SK-N-SH treated with all-trans-retinoic acid at 6 μM for 48 hours (cell line): Measurements from ENCODE around the gene SLC25A47.
"Not testable (repeated sequence)": the region's sequence is repeated elsewhere in the genome, so short reads cannot be mapped to it uniquely, and the experiment has no call there.

ENCODE experiments used
- ATAC-seq: fragments of 200-7000 bp; cut with Tn5 transposase; 3 replicates; pipeline ENCODE4 v1.9.1; 2020; ENCODE audit warnings: mild to moderate bottlenecking, moderate library complexity
- ARNTL ChIP-seq: fragments of 450-650 bp; formaldehyde crosslinking; IDR thresholded peaks from 2 replicates; pipeline ENCODE4 v1.5.0; 2020; ENCODE audit warnings: low read depth, mild to moderate bottlenecking, moderate library complexity, borderline replicate concordance
- BACH2 ChIP-seq: fragments of 250-450 bp; sonication (Bioruptor Pico); IDR thresholded peaks from 2 replicates; pipeline ENCODE4 v1.9.0; 2021; ENCODE audit warnings: mild to moderate bottlenecking, borderline replicate concordance
- CREB5 ChIP-seq: fragments of 250-450 bp; sonication (Bioruptor Pico); IDR thresholded peaks from 2 replicates; pipeline ENCODE4 v1.5.1; 2020; ENCODE audit warnings: low read depth, mild to moderate bottlenecking, moderate library complexity
- CSDC2 ChIP-seq: fragments of 250-450 bp; sonication (Bioruptor Pico); IDR thresholded peaks from 2 replicates; pipeline ENCODE4 v1.5.0; 2020; ENCODE audit warnings: mild to moderate bottlenecking, moderate library complexity
- CSRNP3 ChIP-seq: fragments of 250-450 bp; sonication (Bioruptor Pico); IDR thresholded peaks from 2 replicates; pipeline ENCODE4 v1.5.1; 2021; ENCODE audit warnings: mild to moderate bottlenecking, moderate library complexity
- ESRRG ChIP-seq: fragments of 250-450 bp; sonication (Bioruptor Pico); IDR thresholded peaks from 2 replicates; pipeline ENCODE4 v1.6.1; 2021; ENCODE audit warnings: mild to moderate bottlenecking
- GLIS3 ChIP-seq: fragments of 250-450 bp; sonication (Bioruptor Pico); IDR thresholded peaks from 2 replicates; pipeline ENCODE4 v1.5.0; 2020; ENCODE audit warnings: mild to moderate bottlenecking, moderate library complexity
- ISL1 ChIP-seq: fragments of 250-450 bp; sonication (Bioruptor Pico); IDR thresholded peaks from 2 replicates; pipeline ENCODE4 v2.1.2; 2022; ENCODE audit warnings: mild to moderate bottlenecking, moderate library complexity
- PATZ1 ChIP-seq: fragments of 250-450 bp; sonication (Bioruptor Pico); IDR thresholded peaks from 2 replicates; pipeline ENCODE4 v1.8.0; 2020; ENCODE audit warnings: mild to moderate bottlenecking, moderate library complexity, borderline replicate concordance
- RARB ChIP-seq: fragments of 250-450 bp; sonication (Bioruptor Pico); IDR thresholded peaks from 2 replicates; pipeline ENCODE4 v1.8.0; 2021; ENCODE audit warnings: mild to moderate bottlenecking, moderate library complexity
- SNAI2 ChIP-seq: fragments of 250-450 bp; sonication (Bioruptor Pico); IDR thresholded peaks from 2 replicates; pipeline ENCODE4 v1.5.0; 2020; ENCODE audit warnings: mild to moderate bottlenecking, moderate library complexity
- TCF4 ChIP-seq: fragments of 250-450 bp; sonication (Bioruptor Pico); IDR thresholded peaks from 2 replicates; pipeline ENCODE4 v1.8.0; 2021; ENCODE audit warnings: mild to moderate bottlenecking, moderate library complexity, borderline replicate concordance
- TSHZ2 ChIP-seq: fragments of 250-450 bp; sonication (Bioruptor Pico); IDR thresholded peaks from 2 replicates; pipeline ENCODE4 v1.5.0; 2020; ENCODE audit warnings: mild to moderate bottlenecking, moderate library complexity
- ZC3H10 ChIP-seq: fragments of 250-450 bp; sonication (Bioruptor Pico); IDR thresholded peaks from 2 replicates; pipeline ENCODE4 v1.5.1; 2021; ENCODE audit warnings: mild to moderate bottlenecking, moderate library complexity
- ZFP3 ChIP-seq: fragments of 250-450 bp; sonication (Bioruptor Pico); IDR thresholded peaks from 2 replicates; pipeline ENCODE4 v1.5.0; 2020; ENCODE audit warnings: mild to moderate bottlenecking, moderate library complexity
- ZFP30 ChIP-seq: fragments of 450-650 bp; formaldehyde crosslinking; IDR thresholded peaks from 2 replicates; pipeline ENCODE4 v1.5.0; 2022; ENCODE audit warnings: mild to moderate bottlenecking, moderate library complexity
- ZNF565 ChIP-seq: fragments of 450-650 bp; formaldehyde crosslinking; conservative IDR thresholded peaks from 2 replicates; pipeline ENCODE4 v1.5.0; 2020; ENCODE audit warnings: low read depth, mild to moderate bottlenecking, moderate library complexity
- ZNF70 ChIP-seq: fragments of 450-650 bp; formaldehyde crosslinking; IDR thresholded peaks from 2 replicates; pipeline ENCODE4 v1.5.0; 2020; ENCODE audit warnings: mild to moderate bottlenecking, moderate library complexity
- ZNF8 ChIP-seq: fragments of 450-650 bp; formaldehyde crosslinking; IDR thresholded peaks from 2 replicates; pipeline ENCODE4 v1.5.0; 2020; ENCODE audit warnings: mild to moderate bottlenecking, moderate library complexity

The SLC25A47 gene

GRCh38 chr14:100282083-100282350 is 41.1 kb upstream of the SLC25A47 start:
- no peak for ATAC-seq
- TF ChIP-seq CSRNP3 (no peak), ZNF8 (CRISPR knock-in tag) (no peak), ZFP30 (no peak), BACH2 (CRISPR knock-in tag) (no peak), TSHZ2 (CRISPR knock-in tag) (no peak), CSDC2 (CRISPR knock-in tag) (no peak), ISL1 (no peak), PATZ1 (CRISPR knock-in tag) (no peak), TCF4 (CRISPR knock-in tag) (no peak), ARNTL (CRISPR knock-in tag) (no peak), RARB (CRISPR knock-in tag) (no peak), ZNF70 (CRISPR knock-in tag) (no peak), CREB5 (CRISPR knock-in tag) (no peak), ZFP3 (CRISPR knock-in tag) (no peak), ZNF565 (CRISPR knock-in tag) (no peak), GLIS3 (no peak), SNAI2 (CRISPR knock-in tag) (no peak)

- no peak for TF ChIP-seq CREB5 (CRISPR knock-in tag)
- TF ChIP-seq TCF4 (CRISPR knock-in tag), result no peak
- no peak for TF ChIP-seq ISL1
These were observed 40.2 kb upstream of the SLC25A47 start for GRCh38 chr14:100282766-100283419.

GRCh38 chr14:100283436-100283835 is 39.7 kb upstream of the SLC25A47 start:
- not testable (repeated sequence) for ATAC-seq

More at GRCh38 chr14:100282766-100283419, 40.2 kb upstream of the SLC25A47 start:
- no peak for ATAC-seq

- no peak for ATAC-seq
- no peak for TF ChIP-seq ZNF70 (CRISPR knock-in tag)
- no peak for TF ChIP-seq ZC3H10 (CRISPR knock-in tag)
- no peak for TF ChIP-seq CREB5 (CRISPR knock-in tag)
- no peak for TF ChIP-seq ZNF8 (CRISPR knock-in tag)
- no peak for TF ChIP-seq ZNF565 (CRISPR knock-in tag)
- no peak for TF ChIP-seq PATZ1 (CRISPR knock-in tag)
- TF ChIP-seq GLIS3, result no peak
- TF ChIP-seq ARNTL (CRISPR knock-in tag), result no peak
- TF ChIP-seq ESRRG (CRISPR knock-in tag), result no peak
- TF ChIP-seq TCF4 (CRISPR knock-in tag), result no peak
These were observed 38.9 kb upstream of the SLC25A47 start for GRCh38 chr14:100283984-100284881.
